SK-N-SH (cell line): ENCODE data around the gene CBLB.

ENCODE experiments used
- GABPA ChIP-seq: IDR thresholded peaks from 2 replicates; pipeline ENCODE4 v1.4.0; 2012; ENCODE audit warnings: low read depth, mild to moderate bottlenecking
- JUND ChIP-seq: IDR thresholded peaks from 2 replicates; pipeline ENCODE4 v1.4.0; 2012
- RAD21 ChIP-seq: IDR thresholded peaks from 2 replicates; pipeline ENCODE4 v1.6.1; 2012; ENCODE audit warnings: mild to moderate bottlenecking, low read length
- YY1 ChIP-seq: IDR thresholded peaks from 2 replicates; pipeline ENCODE4 v1.4.0; 2012; ENCODE audit warnings: low read depth, mild to moderate bottlenecking

DNA sequence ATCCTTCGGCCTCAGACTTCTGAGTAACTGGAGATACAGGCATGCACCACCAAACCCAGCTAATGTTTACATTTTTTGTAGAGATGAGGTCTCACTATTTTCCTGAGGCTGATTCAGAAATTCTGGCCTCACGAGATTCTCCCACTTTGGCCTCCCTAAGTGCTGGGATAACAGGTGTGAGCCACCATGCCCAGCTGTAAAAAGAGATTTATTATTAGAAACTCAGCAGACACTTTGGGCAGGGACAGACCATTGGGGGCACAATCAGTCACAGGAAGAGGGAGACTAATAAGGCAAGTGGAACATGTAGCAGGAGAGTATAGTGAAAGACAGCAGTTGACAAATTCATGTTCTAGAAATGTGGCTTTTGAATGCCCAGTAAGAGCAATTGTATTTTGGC, 249.2 kb downstream of the CBLB start:
- no peak for TF ChIP-seq RAD21
- TF ChIP-seq JUND, result no peak
- TF ChIP-seq GABPA, result no peak
- TF ChIP-seq YY1, result no peak
